ENCODE data around the gene VWA2.

VWA2 gene

GRCh38 chr10:114207349-114207748 lies 31.7 kb upstream of the VWA2 start:
- Histone ChIP-seq H3K27ac (ENCODE audit: low read length) (no peak overlapping the region), H3K79me2 (ENCODE audit: low read length) (no peaks in the 10 kb centered on the region), H3F3A (ENCODE audit: insufficient read depth, low read length) (no peaks in the 10 kb centered on the region), H3K4me3 (ENCODE audit: low read length) (no peak overlapping the region), H3K9me3 (replicated peaks; ENCODE audit: insufficient read depth, low read length) (no peaks in the 10 kb centered on the region), H3K4me1 (ENCODE audit: low read length) (no peaks in the 10 kb centered on the region), H3K9ac (ENCODE audit: low read length) (no peak overlapping the region), H3K36me3 (replicated peaks; ENCODE audit: insufficient read depth, low read length) (no peaks in the 10 kb centered on the region), H3K27me3 (replicated peaks; ENCODE audit: insufficient read depth, low read length) (no peaks in the 10 kb centered on the region), H4K20me1 (ENCODE audit: insufficient read depth, low read length) (no peaks in the 10 kb centered on the region), H3K9me2 (replicated peaks; ENCODE audit: insufficient read depth, low read length) (no peaks in the 10 kb centered on the region), H3K4me2 (ENCODE audit: low read depth, low read length) (no peak overlapping the region), H2AFZ (ENCODE audit: low read length) (no peak overlapping the region)
- no peak for DNase-seq
- TF ChIP-seq EZH2phosphoT487 (IDR thresholded peaks at IDR 0.05; ENCODE audit: low read length) (no peak), EZH2 (optimal IDR thresholded peaks at IDR 0.05; ENCODE audit: low read depth, low read length) (no peak), CTCF (IDR thresholded peaks at IDR 0.05; ENCODE audit: low read length) (no peak)

- Histone ChIP-seq H3K27me3 (replicated peaks; ENCODE audit: insufficient read depth, low read length) (no peaks in the 10 kb centered on the region), H3K4me1 (ENCODE audit: low read length) (no peaks in the 10 kb centered on the region), H3F3A (ENCODE audit: insufficient read depth, low read length) (no peaks in the 10 kb centered on the region), H3K9ac (ENCODE audit: low read length) (no peak overlapping the region), H3K4me2 (ENCODE audit: low read depth, low read length) (no peak overlapping the region), H3K79me2 (ENCODE audit: low read length) (no peaks in the 10 kb centered on the region), H3K27ac (ENCODE audit: low read length) (no peak overlapping the region), H4K20me1 (ENCODE audit: insufficient read depth, low read length) (no peaks in the 10 kb centered on the region), H3K4me3 (ENCODE audit: low read length) (no peak overlapping the region), H3K36me3 (replicated peaks; ENCODE audit: insufficient read depth, low read length) (no peaks in the 10 kb centered on the region), H3K9me3 (replicated peaks; ENCODE audit: insufficient read depth, low read length) (no peaks in the 10 kb centered on the region), H2AFZ (ENCODE audit: low read length) (no peak overlapping the region), H3K9me2 (replicated peaks; ENCODE audit: insufficient read depth, low read length) (no peaks in the 10 kb centered on the region)
- no peak for DNase-seq
- TF ChIP-seq EZH2 (optimal IDR thresholded peaks at IDR 0.05; ENCODE audit: low read depth, low read length), result no peak
- TF ChIP-seq CTCF (IDR thresholded peaks at IDR 0.05; ENCODE audit: low read length), result no peak
- TF ChIP-seq EZH2phosphoT487 (IDR thresholded peaks at IDR 0.05; ENCODE audit: low read length), result no peak
Observed at GRCh38 chr10:114208351-114208750, 30.7 kb upstream of the VWA2 start.

- TF ChIP-seq CTCF (IDR thresholded peaks at IDR 0.05; ENCODE audit: low read length) (no peak), EZH2phosphoT487 (IDR thresholded peaks at IDR 0.05; ENCODE audit: low read length) (no peak)
- Histone ChIP-seq H3K27me3 (replicated peaks; ENCODE audit: insufficient read depth, low read length) (no peaks in the 10 kb centered on the region), H3K9ac (ENCODE audit: low read length) (no peak overlapping the region), H3K79me2 (ENCODE audit: low read length) (no peaks in the 10 kb centered on the region), H3K27ac (ENCODE audit: low read length) (no peak overlapping the region), H2AFZ (ENCODE audit: low read length) (no peak overlapping the region), H3K4me3 (ENCODE audit: low read length) (no peak overlapping the region), H4K20me1 (ENCODE audit: insufficient read depth, low read length) (no peaks in the 10 kb centered on the region), H3K9me2 (replicated peaks; ENCODE audit: insufficient read depth, low read length) (no peaks in the 10 kb centered on the region), H3K36me3 (replicated peaks; ENCODE audit: insufficient read depth, low read length) (no peaks in the 10 kb centered on the region), H3K4me1 (ENCODE audit: low read length) (no peaks in the 10 kb centered on the region), H3K4me2 (ENCODE audit: low read depth, low read length) (no peak overlapping the region), H3K9me3 (replicated peaks; ENCODE audit: insufficient read depth, low read length) (no peaks in the 10 kb centered on the region), H3F3A (ENCODE audit: insufficient read depth, low read length) (no peaks in the 10 kb centered on the region)
- DNase-seq, result no peak
Observed at GRCh38 chr10:114212153-114212552, 26.9 kb upstream of the VWA2 start.

Measured in MM.1S (cell line).